Hepatic stellate cell (primary cell): Measurements from ENCODE around the gene GPR108.
"Not testable (repeated sequence)": the region's sequence is repeated elsewhere in the genome, so short reads cannot be mapped to it uniquely, and the experiment has no call there.

Source experiments
- DNase-seq: peaks from one replicate; pipeline ENCODE4 v3.0.0; 2011; ENCODE audit warnings: low spot score

GPR108 gene

GRCh38 chr19:6761053-6761676, 23.8 kb upstream of the GPR108 start:
- no peak for DNase-seq

GRCh38 chr19:6760606-6761005, 23.2 kb upstream of the GPR108 start:
- DNase-seq: no peak

GRCh38 chr19:6754653-6755463, 17.5 kb upstream of the GPR108 start:
- DNase-seq: no peak

GRCh38 chr19:6754136-6754535, 16.8 kb upstream of the GPR108 start:
- no peak for DNase-seq

- DNase-seq: peak; percentile 74
Observed at GRCh38 chr19:6753178-6754031, 16.0 kb upstream of the GPR108 start.

- no peak for DNase-seq
Observed at GRCh38 chr19:6752256-6753177, 15.1 kb upstream of the GPR108 start.

GRCh38 chr19:6751189-6751588, 13.8 kb upstream of the GPR108 start:
- DNase-seq: no peak

- DNase-seq: no peak
Observed at GRCh38 chr19:6750062-6750461, 12.7 kb upstream of the GPR108 start.

- not testable (repeated sequence) for DNase-seq
Observed at GRCh38 chr19:6748543-6748942, 11.2 kb upstream of the GPR108 start.

GRCh38 chr19:6745965-6746364, 8.6 kb upstream of the GPR108 start:
- no peak for DNase-seq

- DNase-seq: peak; percentile 97
Observed at GRCh38 chr19:6744381-6745301, 7.3 kb upstream of the GPR108 start.

GRCh38 chr19:6743714-6744380, 6.5 kb upstream of the GPR108 start:
- no peak for DNase-seq

- no peak for DNase-seq
Observed at GRCh38 chr19:6743066-6743465, 5.7 kb upstream of the GPR108 start.

GRCh38 chr19:6740589-6741343, 3.4 kb upstream of the GPR108 start:
- peak; percentile 55 for DNase-seq

GRCh38 chr19:6739883-6740588, 2.7 kb upstream of the GPR108 start:
- peak; percentile 70 for DNase-seq

GRCh38 chr19:6739390-6739882, 2.1 kb upstream of the GPR108 start, which contains the start of gene TRIP10:
TSS of gene TRIP10 (plus strand) at chr19:6739680. CDS start at chr19:6739762, 82 bp downstream.
- peak; percentile 90 for DNase-seq

- DNase-seq: no peak
Observed at GRCh38 chr19:6738787-6739389, 1.5 kb upstream of the GPR108 start.
